Measurements from ENCODE around the gene IQCE. TPM values are rescaled to one million over a fixed set of nuclear protein-coding genes. Genes with fewer than 3 reads are reported as not detected.

IQCE gene
- total RNA-seq, 1 experiment from 2014 or later = 21.4 TPM

- no peak for ATAC-seq
- no peaks in the 10 kb centered on the region for H3K27me3 ChIP-seq (ENCODE audit: insufficient read depth, low read length)
- TF ChIP-seq ELF1 (IDR thresholded peaks at IDR 0.05; ENCODE audit: borderline replicate concordance, low read depth) = no peak
- TF ChIP-seq MAX (IDR thresholded peaks at IDR 0.05) = no peak
- TF ChIP-seq ATF3 (IDR thresholded peaks at IDR 0.05) = no peak
- TF ChIP-seq REST (IDR thresholded peaks at IDR 0.05; ENCODE audit: low read depth) = no peak
- TF ChIP-seq EGR1 (IDR thresholded peaks at IDR 0.05; ENCODE audit: low read depth) = no peak
- TF ChIP-seq SIN3A (IDR thresholded peaks at IDR 0.05; ENCODE audit: low read depth) = no peak
- no peak for TF ChIP-seq ZFX (IDR thresholded peaks at IDR 0.05)
- no peak for TF ChIP-seq JUND (IDR thresholded peaks at IDR 0.05)
- no peak for TF ChIP-seq RAD21 (IDR thresholded peaks at IDR 0.05; ENCODE audit: low read depth)
- TF ChIP-seq TCF7L2 (IDR thresholded peaks at IDR 0.05; ENCODE audit: borderline replicate concordance, extremely low read depth, insufficient read depth, insufficient read length) = no peak
- TF ChIP-seq SP1 (IDR thresholded peaks at IDR 0.05; ENCODE audit: low read depth) = no peak
- no peak for TF ChIP-seq CBX3 (IDR thresholded peaks at IDR 0.05; ENCODE audit: low read depth)
- TF ChIP-seq EZH2 (IDR thresholded peaks at IDR 0.05) = no peak
- no peak for TF ChIP-seq ZBTB33 (IDR thresholded peaks at IDR 0.05; ENCODE audit: extremely low read depth, insufficient replicate concordance, low read length)
- no peak for TF ChIP-seq CEBPB (IDR thresholded peaks at IDR 0.05; ENCODE audit: low read depth)
- no peak for TF ChIP-seq SRF (IDR thresholded peaks at IDR 0.05; ENCODE audit: low read depth)
- TF ChIP-seq, protein P1, sequence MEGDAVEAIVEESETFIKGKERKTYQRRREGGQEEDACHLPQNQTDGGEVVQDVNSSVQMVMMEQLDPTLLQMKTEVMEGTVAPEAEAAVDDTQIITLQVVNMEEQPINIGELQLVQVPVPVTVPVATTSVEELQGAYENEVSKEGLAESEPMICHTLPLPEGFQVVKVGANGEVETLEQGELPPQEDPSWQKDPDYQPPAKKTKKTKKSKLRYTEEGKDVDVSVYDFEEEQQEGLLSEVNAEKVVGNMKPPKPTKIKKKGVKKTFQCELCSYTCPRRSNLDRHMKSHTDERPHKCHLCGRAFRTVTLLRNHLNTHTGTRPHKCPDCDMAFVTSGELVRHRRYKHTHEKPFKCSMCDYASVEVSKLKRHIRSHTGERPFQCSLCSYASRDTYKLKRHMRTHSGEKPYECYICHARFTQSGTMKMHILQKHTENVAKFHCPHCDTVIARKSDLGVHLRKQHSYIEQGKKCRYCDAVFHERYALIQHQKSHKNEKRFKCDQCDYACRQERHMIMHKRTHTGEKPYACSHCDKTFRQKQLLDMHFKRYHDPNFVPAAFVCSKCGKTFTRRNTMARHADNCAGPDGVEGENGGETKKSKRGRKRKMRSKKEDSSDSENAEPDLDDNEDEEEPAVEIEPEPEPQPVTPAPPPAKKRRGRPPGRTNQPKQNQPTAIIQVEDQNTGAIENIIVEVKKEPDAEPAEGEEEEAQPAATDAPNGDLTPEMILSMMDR (IDR thresholded peaks at IDR 0.05 in 2 of 3, conservative IDR thresholded peaks at IDR 0.05 in 1 of 3; ENCODE audit: borderline replicate concordance in 1 of 3, insufficient read depth in 1 of 3, low read depth in 2 of 3, low read length in 2 of 3) = no peak
- no peak for TF ChIP-seq ZNF274 (IDR thresholded peaks at IDR 0.05; ENCODE audit: low read depth, low read length)
- TF ChIP-seq POLR2AphosphoS5 (IDR thresholded peaks at IDR 0.05; ENCODE audit: low read depth, low read length) = no peak
- no peak for TF ChIP-seq EZH2phosphoT487 (IDR thresholded peaks at IDR 0.05; ENCODE audit: borderline replicate concordance)
- intact Hi-C loops (cut with micrococcal nuclease) = no loop called here
- H3K4me3 ChIP-seq (replicated peaks in 1 of 2; ENCODE audit: low read depth in 1 of 2, low read length in 2 of 2) = no peak overlapping the region
- H3K4me2 ChIP-seq (ENCODE audit: low read length) = no peak overlapping the region
- no peaks in the 10 kb centered on the region for H3K4me1 ChIP-seq (ENCODE audit: control insufficient read depth in 1 of 2, insufficient read depth in 2 of 2, low read length in 2 of 2)
- no peaks in the 10 kb centered on the region for H3K79me2 ChIP-seq (ENCODE audit: insufficient read depth, low read length)
- no peaks in the 10 kb centered on the region for H3K9me3 ChIP-seq (ENCODE audit: control insufficient read depth in 1 of 2, insufficient read depth in 1 of 2, low read depth in 1 of 2, low read length in 2 of 2)
- RAD21 ChIA-PET (ENCODE audit: low non-redundant PET in 1 of 2, low total read pairs in 2 of 2, uncharacterized antibody in 2 of 2, unreplicated experiment in 2 of 2) = no interaction called here
- DNase-seq (ENCODE audit: low read depth, low spot score) = no peak
- H3K9ac ChIP-seq (ENCODE audit: low read length) = no peak overlapping the region
- H2AFZ ChIP-seq (ENCODE audit: low read depth, low read length, poor library complexity, severe bottlenecking) = no peak overlapping the region
- H3K36me3 ChIP-seq (ENCODE audit: control insufficient read depth in 1 of 2, insufficient read depth in 2 of 2, low read length in 2 of 2) = peaks cover 0 to 3% of the 10 kb centered on the region in 2 experiments; a peak in 1 of 4 replicates
- no TSS peak for BruUV-seq (replicated peaks)
- POLR2A ChIA-PET = no interaction called here
- no peak overlapping the region for H3K27ac ChIP-seq (ENCODE audit: low read depth, low read length)
- H4K20me1 ChIP-seq (ENCODE audit: insufficient read depth) = no peaks in the 10 kb centered on the region
- H3K9me2 ChIP-seq (ENCODE audit: insufficient read depth) = no peaks in the 10 kb centered on the region
- CTCF ChIA-PET = no interaction called here
Observed at GRCh38 chr7:2592375-2592865, 33.6 kb downstream of the IQCE start.
